PFSK-1 (cell line): ENCODE results near the gene PRKACA.

ENCODE experiments used
- FOXP2 ChIP-seq: optimal IDR thresholded peaks from 2 replicates; pipeline ENCODE3; 2011; ENCODE audit warnings: borderline replicate concordance, control low read depth, inconsistent platforms; ENCODE audit not compliant: insufficient read depth; ENCODE audit errors: extremely low read length, extremely low read depth
- POLR2AphosphoS5 ChIP-seq: IDR thresholded peaks from 2 replicates; pipeline ENCODE4 v1.6.1; 2012; ENCODE audit warnings: low read depth, mild to moderate bottlenecking, control low read depth, low read length, moderate library complexity
- SIN3A ChIP-seq: IDR thresholded peaks from 2 replicates; pipeline ENCODE4 v1.6.1; 2012; ENCODE audit warnings: mild to moderate bottlenecking, low read length, moderate library complexity, borderline replicate concordance; ENCODE audit not compliant: insufficient read depth
- TAF1 ChIP-seq: IDR thresholded peaks from 2 replicates; pipeline ENCODE4 v1.6.1; 2012; ENCODE audit warnings: low read length, control low read depth, borderline replicate concordance; ENCODE audit not compliant: insufficient read depth
- TF ChIP-seq, protein P1 (sequence below), 2 experiments: IDR thresholded peaks; 2 replicates each; pipeline versions ENCODE4 v1.6.1 to v1.8.0; 2011 to 2012; ENCODE audit warnings: low read depth in 2 of 2, low read length in 2 of 2, control low read depth in 1 of 2, inconsistent platforms in 1 of 2, mild to moderate bottlenecking in 1 of 2, moderate library complexity in 1 of 2; ENCODE audit not compliant: insufficient read depth in 1 of 2

Gene PRKACA

GRCh38 chr19:14051980-14052379, 65.6 kb downstream of the PRKACA start:
- TF ChIP-seq POLR2AphosphoS5 = no peak
- TF ChIP-seq, protein P1, sequence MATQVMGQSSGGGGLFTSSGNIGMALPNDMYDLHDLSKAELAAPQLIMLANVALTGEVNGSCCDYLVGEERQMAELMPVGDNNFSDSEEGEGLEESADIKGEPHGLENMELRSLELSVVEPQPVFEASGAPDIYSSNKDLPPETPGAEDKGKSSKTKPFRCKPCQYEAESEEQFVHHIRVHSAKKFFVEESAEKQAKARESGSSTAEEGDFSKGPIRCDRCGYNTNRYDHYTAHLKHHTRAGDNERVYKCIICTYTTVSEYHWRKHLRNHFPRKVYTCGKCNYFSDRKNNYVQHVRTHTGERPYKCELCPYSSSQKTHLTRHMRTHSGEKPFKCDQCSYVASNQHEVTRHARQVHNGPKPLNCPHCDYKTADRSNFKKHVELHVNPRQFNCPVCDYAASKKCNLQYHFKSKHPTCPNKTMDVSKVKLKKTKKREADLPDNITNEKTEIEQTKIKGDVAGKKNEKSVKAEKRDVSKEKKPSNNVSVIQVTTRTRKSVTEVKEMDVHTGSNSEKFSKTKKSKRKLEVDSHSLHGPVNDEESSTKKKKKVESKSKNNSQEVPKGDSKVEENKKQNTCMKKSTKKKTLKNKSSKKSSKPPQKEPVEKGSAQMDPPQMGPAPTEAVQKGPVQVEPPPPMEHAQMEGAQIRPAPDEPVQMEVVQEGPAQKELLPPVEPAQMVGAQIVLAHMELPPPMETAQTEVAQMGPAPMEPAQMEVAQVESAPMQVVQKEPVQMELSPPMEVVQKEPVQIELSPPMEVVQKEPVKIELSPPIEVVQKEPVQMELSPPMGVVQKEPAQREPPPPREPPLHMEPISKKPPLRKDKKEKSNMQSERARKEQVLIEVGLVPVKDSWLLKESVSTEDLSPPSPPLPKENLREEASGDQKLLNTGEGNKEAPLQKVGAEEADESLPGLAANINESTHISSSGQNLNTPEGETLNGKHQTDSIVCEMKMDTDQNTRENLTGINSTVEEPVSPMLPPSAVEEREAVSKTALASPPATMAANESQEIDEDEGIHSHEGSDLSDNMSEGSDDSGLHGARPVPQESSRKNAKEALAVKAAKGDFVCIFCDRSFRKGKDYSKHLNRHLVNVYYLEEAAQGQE (IDR thresholded peaks at IDR 0.05; ENCODE audit: insufficient read depth in 1 of 2, low read depth in 2 of 2, low read length in 2 of 2) = no peak
- no peak for TF ChIP-seq SIN3A
- no peak for TF ChIP-seq FOXP2
- TF ChIP-seq TAF1 = no peak

- TF ChIP-seq SIN3A (no peak), POLR2AphosphoS5 (no peak), TAF1 (no peak), FOXP2 (no peak)
- TF ChIP-seq, protein P1 (IDR thresholded peaks at IDR 0.05; ENCODE audit: insufficient read depth in 1 of 2, low read depth in 2 of 2, low read length in 2 of 2) = no peak
Measured at GRCh38 chr19:14050512-14050911, 67.0 kb downstream of the PRKACA start.

DNA sequence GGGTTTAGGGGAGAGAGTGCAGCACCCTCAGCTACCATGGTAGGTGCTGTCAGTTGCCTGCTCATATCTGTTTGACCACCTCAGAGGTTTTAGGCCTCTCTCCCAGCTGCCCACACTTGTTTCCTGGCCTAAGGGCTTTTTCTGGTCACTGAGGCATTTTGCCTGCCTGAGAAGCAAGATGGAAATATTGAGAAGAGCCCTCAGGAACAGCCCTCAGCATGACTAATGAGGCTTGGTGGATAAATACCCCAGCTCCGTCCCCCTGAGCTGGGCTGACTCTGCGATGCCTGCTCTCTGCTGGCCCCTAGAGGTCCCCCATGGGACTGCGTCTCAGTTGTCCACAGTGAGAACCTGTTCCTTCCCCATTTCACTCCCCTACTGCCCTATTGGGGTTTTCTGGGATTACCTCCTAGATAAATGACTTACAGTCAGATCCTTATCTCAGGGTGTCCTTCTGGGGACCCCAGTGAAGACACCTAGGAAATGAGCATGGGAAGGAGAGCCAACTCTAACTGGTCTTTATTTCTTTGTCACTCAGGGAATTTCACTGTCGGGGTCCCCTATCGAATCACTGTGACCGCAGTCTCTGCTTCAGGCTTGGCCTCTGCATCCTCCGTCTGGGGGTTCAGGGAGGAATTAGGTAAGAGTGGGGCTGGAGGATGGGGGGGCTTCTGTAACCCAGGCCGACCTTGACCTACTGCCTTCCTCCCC, 69.0 kb downstream of the PRKACA start:
- TF ChIP-seq POLR2AphosphoS5 = no peak
- TF ChIP-seq FOXP2 = no peak
- no peak for TF ChIP-seq TAF1
- TF ChIP-seq SIN3A = no peak
- TF ChIP-seq, protein P1 (IDR thresholded peaks at IDR 0.05; ENCODE audit: insufficient read depth in 1 of 2, low read depth in 2 of 2, low read length in 2 of 2) = no peak
